Raji (cell line): ENCODE results near the gene ONECUT1.

ENCODE experiments used
- POLR2A ChIP-seq: IDR thresholded peaks from 2 replicates; pipeline ENCODE4 v1.6.1; 2011; ENCODE audit warnings: low read depth, low read length, control low read depth; ENCODE audit not compliant: insufficient read depth

Gene ONECUT1

DNA sequence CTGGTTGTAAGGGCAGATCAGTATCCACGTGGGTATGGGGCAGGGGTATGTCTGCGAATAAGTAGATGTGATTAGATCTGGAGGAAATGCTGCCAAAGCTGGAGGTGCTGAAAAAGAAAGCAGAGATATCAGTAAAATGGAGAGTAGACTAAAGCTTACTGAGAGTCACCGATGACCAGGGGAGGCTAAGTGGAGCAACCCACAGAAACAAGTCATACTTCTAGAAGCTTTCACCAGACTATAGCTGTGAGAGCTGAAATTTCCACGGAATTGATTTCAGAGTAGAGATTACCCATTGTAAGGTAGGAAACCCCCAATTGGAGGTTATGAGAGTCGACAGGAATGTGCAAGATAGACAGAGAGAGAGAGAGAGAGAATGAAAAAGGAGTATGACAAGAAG, 27.5 kb downstream of the ONECUT1 start:
- no peak for TF ChIP-seq POLR2A

GRCh38 chr15:52760562-52760961, 29.6 kb downstream of the ONECUT1 start:
- TF ChIP-seq POLR2A = no peak

DNA sequence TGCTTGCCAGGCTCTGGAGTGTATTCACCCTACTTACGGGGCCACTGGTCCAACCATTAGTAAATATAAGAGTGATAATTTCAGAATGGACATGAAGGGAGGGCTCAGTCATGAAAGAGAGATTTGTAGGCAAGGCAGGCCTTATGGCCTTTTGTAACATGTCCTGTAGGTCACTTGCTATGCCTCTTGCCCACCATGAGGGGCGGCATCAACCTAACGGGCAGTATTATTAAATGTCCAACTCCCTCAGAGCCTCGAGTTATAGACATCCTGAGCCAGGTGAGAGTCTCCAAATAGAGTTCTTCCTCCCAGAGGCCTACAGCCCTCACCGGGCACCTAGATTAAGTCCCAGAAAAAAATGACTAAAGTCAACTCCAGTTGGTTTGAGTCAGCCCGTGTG, 30.2 kb downstream of the ONECUT1 start:
- TF ChIP-seq POLR2A = no peak

DNA sequence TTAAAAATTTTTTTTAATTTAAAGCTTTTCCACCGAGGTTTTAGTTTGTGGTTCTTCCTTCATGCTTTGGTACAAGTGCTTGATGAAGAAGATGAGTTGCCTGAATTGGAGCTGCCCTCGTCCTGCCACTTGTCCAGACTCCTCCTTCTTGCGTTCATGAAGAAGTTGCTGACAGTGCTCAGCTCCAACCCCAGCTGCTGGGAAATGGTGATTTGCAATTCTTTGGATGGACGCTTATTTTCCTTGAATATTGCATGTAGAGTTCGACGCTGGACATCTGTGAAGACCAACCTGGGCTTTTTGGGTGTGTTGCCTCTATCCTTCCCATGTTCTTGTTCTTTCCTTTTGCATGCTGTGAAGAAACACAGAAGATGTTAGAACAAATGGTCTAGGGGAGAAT, 32.6 kb downstream of the ONECUT1 start:
- TF ChIP-seq POLR2A = no peak

GRCh38 chr15:52751522-52751921, 38.6 kb downstream of the ONECUT1 start:
- TF ChIP-seq POLR2A = no peak

DNA sequence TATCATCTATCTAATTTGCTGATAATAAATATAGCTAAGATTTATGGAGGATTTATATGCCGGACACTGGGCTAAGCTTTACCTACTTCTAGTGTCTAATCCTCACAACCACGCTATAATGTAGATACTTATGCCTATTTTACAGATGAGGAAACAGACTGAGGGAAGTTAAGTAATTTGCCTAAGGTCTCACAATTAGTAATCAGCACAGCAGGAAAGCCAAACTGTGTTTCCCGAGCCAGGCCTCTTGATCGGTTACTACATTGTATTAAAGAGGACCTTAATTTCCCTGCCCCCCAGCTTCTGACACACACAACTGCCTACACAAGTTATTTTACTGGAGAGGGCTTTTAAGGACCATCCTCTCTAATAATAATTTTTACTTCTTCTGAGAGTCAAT, 40.9 kb downstream of the ONECUT1 start:
- TF ChIP-seq POLR2A = no peak

GRCh38 chr15:52746162-52746757, 43.9 kb downstream of the ONECUT1 start:
- no peak for TF ChIP-seq POLR2A

DNA sequence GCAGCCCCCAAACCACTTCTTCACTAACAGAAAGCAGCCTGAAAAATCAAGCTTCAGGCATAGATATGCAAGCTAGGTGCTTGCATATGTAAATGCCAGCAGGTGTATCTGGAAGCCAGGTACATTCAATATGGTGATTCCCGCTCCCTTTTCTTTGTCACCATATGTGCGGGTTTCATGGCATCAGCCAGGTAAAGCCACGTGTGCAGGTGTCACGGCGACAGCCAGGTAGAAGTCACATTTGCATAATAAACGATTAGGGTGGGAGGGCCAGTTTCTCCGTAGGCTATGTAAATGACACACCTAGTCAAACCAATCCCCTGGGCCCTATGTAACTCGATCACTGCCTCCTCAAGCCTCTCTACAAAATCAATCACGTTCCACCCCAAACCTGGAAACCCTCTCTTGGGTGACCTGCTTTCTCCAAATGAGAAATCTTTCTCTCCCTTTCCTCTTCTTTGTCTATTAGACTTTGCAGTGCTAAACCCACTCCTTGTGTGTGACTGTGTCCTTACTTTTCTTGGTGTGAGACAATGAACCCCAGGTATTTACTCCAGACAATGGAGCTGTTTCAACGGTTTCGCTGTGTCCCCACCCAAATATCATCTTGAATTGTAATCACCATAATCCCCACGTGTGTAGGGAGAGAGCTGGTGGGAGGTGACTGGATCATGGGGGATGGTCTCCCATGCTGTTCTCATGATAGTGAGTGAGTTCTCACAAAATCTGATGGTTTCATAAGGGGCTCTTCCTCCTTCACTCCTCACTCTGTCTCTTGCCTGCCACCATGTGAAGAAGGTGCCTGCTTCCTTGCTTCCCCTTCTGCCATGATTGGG, 44.6 kb downstream of the ONECUT1 start:
- TF ChIP-seq POLR2A = no peak

- no peak for TF ChIP-seq POLR2A
These were observed 51.8 kb downstream of the ONECUT1 start for GRCh38 chr15:52738311-52738710.

GRCh38 chr15:52737720-52738119, 52.4 kb downstream of the ONECUT1 start:
- TF ChIP-seq POLR2A = no peak

- no peak for TF ChIP-seq POLR2A
These were observed 54.7 kb downstream of the ONECUT1 start for GRCh38 chr15:52735231-52736089.

GRCh38 chr15:52734329-52734728, 55.8 kb downstream of the ONECUT1 start:
- no peak for TF ChIP-seq POLR2A

DNA sequence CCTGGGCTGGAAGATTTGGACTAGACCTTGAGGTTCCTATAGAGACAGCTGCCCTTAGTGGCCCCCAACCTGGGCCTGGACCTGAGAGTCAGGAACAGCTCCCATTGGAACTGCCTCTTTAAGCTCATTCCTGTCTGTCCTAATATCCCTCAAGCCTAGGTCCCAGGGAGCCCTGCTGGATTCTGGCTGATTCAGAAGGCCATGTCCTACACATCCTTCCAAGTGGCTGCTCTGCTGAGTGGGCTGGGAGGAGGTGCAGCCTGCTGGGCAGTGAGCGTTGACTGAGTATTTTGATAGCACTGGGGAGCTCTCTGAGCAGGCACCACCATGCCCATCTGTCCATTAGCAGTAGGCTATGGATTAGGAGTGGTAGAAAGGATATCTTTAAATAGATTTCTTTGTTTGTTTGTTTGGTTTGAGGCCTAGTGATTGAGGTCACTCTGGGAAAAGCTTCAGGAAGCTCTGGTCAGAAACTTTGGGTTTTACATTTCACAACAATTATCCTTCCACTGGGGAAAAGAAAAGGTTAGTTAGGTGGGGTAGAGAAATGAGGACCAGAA, 56.4 kb downstream of the ONECUT1 start:
- no peak for TF ChIP-seq POLR2A

GRCh38 chr15:52733088-52733487, 57.0 kb downstream of the ONECUT1 start:
- no peak for TF ChIP-seq POLR2A

- no peak for TF ChIP-seq POLR2A
These were observed 57.6 kb downstream of the ONECUT1 start for GRCh38 chr15:52732551-52732950.
